GM23338 (cell line): Measurements from ENCODE around the gene L3MBTL4. TPM values are rescaled to one million over a fixed set of nuclear protein-coding genes. Genes with fewer than 3 reads are reported as not detected.

Experiments used
- ATAC-seq: fragments of 200-7000 bp; cut with Tn5 transposase; 3 replicates; pipeline ENCODE4 v1.9.1; 2020
- DNase-seq: peaks from one replicate; pipeline ENCODE4 v3.0.0-alpha.2; 2015; ENCODE audit warnings: low spot score
- H2AFZ ChIP-seq: fragments of 200-600 bp; sonication (generic); 2 replicates; pipeline ENCODE4 v1.8.0; 2016; ENCODE audit warnings: antibody characterized with exemption, mild to moderate bottlenecking, moderate library complexity
- H3F3A ChIP-seq: fragments of 200-600 bp; sonication (generic); replicated peaks from 2 replicates; pipeline ENCODE4 v1.8.0; 2017; ENCODE audit warnings: antibody characterized with exemption, mixed run types, low read depth
- H3K27ac ChIP-seq: fragments of 200-600 bp; sonication (generic); 2 replicates; pipeline ENCODE4 v1.6.1; 2016; ENCODE audit warnings: low read depth
- H3K27me3 ChIP-seq: fragments of 200-600 bp; sonication (generic); 2 replicates; pipeline ENCODE4 v1.8.0; 2016; ENCODE audit warnings: mild to moderate bottlenecking, mixed run types, moderate library complexity; ENCODE audit not compliant: insufficient read depth
- H3K36me3 ChIP-seq: fragments of 200-600 bp; sonication (generic); 2 replicates; pipeline ENCODE4 v1.8.0; 2016; ENCODE audit warnings: mild to moderate bottlenecking; ENCODE audit not compliant: insufficient read depth
- H3K4me1 ChIP-seq: fragments of 200-600 bp; sonication (generic); 2 replicates; pipeline ENCODE4 v1.8.0; 2016; ENCODE audit warnings: mild to moderate bottlenecking, moderate library complexity; ENCODE audit not compliant: insufficient read depth
- H3K4me2 ChIP-seq: fragments of 200-600 bp; sonication (generic); 2 replicates; pipeline ENCODE4 v1.7.1; 2017; ENCODE audit warnings: mixed run types
- H3K4me3 ChIP-seq: fragments of 200-600 bp; sonication (generic); 2 replicates; pipeline ENCODE4 v1.6.1; 2016; ENCODE audit warnings: mixed run types
- H3K79me2 ChIP-seq: fragments of 200-600 bp; sonication (generic); replicated peaks from 2 replicates; pipeline ENCODE4 v1.8.0; 2017; ENCODE audit warnings: mild to moderate bottlenecking; ENCODE audit not compliant: insufficient read depth
- H3K9me2 ChIP-seq: fragments of 200-600 bp; sonication (generic); 2 replicates; pipeline ENCODE4 v1.8.0; 2017; ENCODE audit not compliant: insufficient read depth
- H4K20me1 ChIP-seq: fragments of 200-600 bp; sonication (generic); replicated peaks from 2 replicates; pipeline ENCODE4 v1.8.0; 2017; ENCODE audit warnings: mild to moderate bottlenecking; ENCODE audit not compliant: insufficient read depth
- H3K27ac Mint-ChIP-seq: 2 replicates; pipeline ENCODE4 v1.8.0; 2020; ENCODE audit warnings: inconsistent platforms, mild to moderate bottlenecking, moderate library complexity, mixed read lengths
- H3K27me3 Mint-ChIP-seq: 3 replicates; pipeline ENCODE4 v1.8.0; 2022; ENCODE audit warnings: low read depth, mild to moderate bottlenecking, moderate library complexity, mixed read lengths, inconsistent platforms; ENCODE audit not compliant: insufficient read depth, poor library complexity
- H3K36me3 Mint-ChIP-seq: 3 replicates; pipeline ENCODE4 v1.8.0; 2021; ENCODE audit warnings: low read depth, mild to moderate bottlenecking, inconsistent platforms, moderate library complexity, mixed read lengths
- H3K4me1 Mint-ChIP-seq: 3 replicates; pipeline ENCODE4 v1.8.0; 2020; ENCODE audit warnings: mild to moderate bottlenecking, inconsistent platforms, mixed read lengths
- H3K4me3 Mint-ChIP-seq: 3 replicates; pipeline ENCODE4 v1.8.0; 2021; ENCODE audit warnings: moderate library complexity, mild to moderate bottlenecking, inconsistent platforms, mixed read lengths
- H3K9me3 Mint-ChIP-seq: 3 replicates; pipeline ENCODE4 v1.8.0; 2020; ENCODE audit warnings: moderate library complexity, mild to moderate bottlenecking, inconsistent platforms, mixed read lengths
- CTCF ChIP-seq, 2 experiments: fragments of 200-600 bp in 1 of 2; sonication (generic) in 1 of 2; conservative IDR thresholded peaks; 2 replicates each; pipeline versions ENCODE4 v1.5.1 to v1.6.1; 2016 to 2017; ENCODE audit warnings: antibody characterized with exemption in 2 of 2, low read depth in 2 of 2, mild to moderate bottlenecking in 2 of 2, moderate library complexity in 1 of 2
- EZH2 ChIP-seq: fragments of 200-600 bp; sonication (generic); IDR thresholded peaks from one replicate; pipeline ENCODE4 v1.8.0; 2017; ENCODE audit warnings: antibody characterized with exemption, mild to moderate bottlenecking, low read depth; ENCODE audit not compliant: unreplicated experiment
- EZH2phosphoT487 ChIP-seq: fragments of 200-600 bp; sonication (generic); IDR thresholded peaks from one replicate; pipeline ENCODE4 v1.8.1; 2018; ENCODE audit warnings: antibody characterized with exemption; ENCODE audit not compliant: unreplicated experiment
- JUNB ChIP-seq: IDR thresholded peaks from one replicate; pipeline ENCODE4 v1.6.1; 2016; ENCODE audit warnings: antibody characterized with exemption; ENCODE audit not compliant: unreplicated experiment
- NANOG ChIP-seq: IDR thresholded peaks from 2 replicates; pipeline ENCODE4 v1.6.1; 2016; ENCODE audit warnings: antibody characterized with exemption, borderline replicate concordance
- ZNF331 ChIP-seq: fragments of 250-450 bp; sonication (Bioruptor Pico); IDR thresholded peaks from 2 replicates; pipeline ENCODE4 v1.5.0; 2020; ENCODE audit warnings: low read depth, mild to moderate bottlenecking, moderate library complexity
- polyA plus RNA-seq: library from polyadenylated mRNA; unstranded; fragments of >200 nt; fragmentation: Nextera tagmentation; extraction: Ambion mirVana; gene quantifications from 2 replicates; pipeline ENCODE4 v1.2.1, GENCODE V29; 2016
- total RNA-seq: library from RNA; depleted of rRNA; stranded (reverse); fragments of >200 nt; shearing (Covaris generic); gene quantifications from 2 replicates; pipeline ENCODE4 v1.2.3, GENCODE V29; 2014
- TF ChIP-seq, protein P1 (sequence below): fragments of 250-450 bp; sonication (Bioruptor Pico); IDR thresholded peaks from 2 replicates; pipeline ENCODE4 v1.5.0; 2020; ENCODE audit warnings: mild to moderate bottlenecking, moderate library complexity

Gene L3MBTL4
- total and polyA plus RNA-seq, 2 experiments from 2014 or later, result 0.48 to 2.8 TPM

GRCh38 chr18:6004119-6004518, 410.6 kb downstream of the L3MBTL4 start:
- 0 out of 2 replicates have a peak, but pooled peaks cover 4% of the 10 kb centered on the region for H3K9me2 ChIP-seq

GRCh38 chr18:6001867-6002266, 412.8 kb downstream of the L3MBTL4 start:
- Histone ChIP-seq H3K36me3 (no peaks in the 10 kb centered on the region; the same call in 1 of the 2 replicates), H3K4me2 (no peak overlapping the region), H4K20me1 (no peaks in the 10 kb centered on the region), H3K9me2 (no peaks in the 10 kb centered on the region), H3K27me3 (no peaks in the 10 kb centered on the region), H3K4me1 (peaks cover 15% of the 10 kb centered on the region), H2AFZ (no peak overlapping the region), H3K27ac (no peak overlapping the region), H3K4me3 (no peak overlapping the region), H3K79me2 (no peaks in the 10 kb centered on the region), H3F3A (no peaks in the 10 kb centered on the region)
- ATAC-seq (no peak), DNase-seq (no peak)
- Mint-ChIP-seq H3K9me3 (peaks cover 10% of the 10 kb centered on the region; the same call in 1 of the 3 replicates), H3K36me3 (no peaks in the 10 kb centered on the region), H3K27ac (no peak overlapping the region; the same call in 1 of the 2 replicates), H3K4me1 (peaks cover 17% of the 10 kb centered on the region), H3K4me3 (no peak overlapping the region), H3K27me3 (no peaks in the 10 kb centered on the region)
- TF ChIP-seq JUNB (no peak), EZH2phosphoT487 (no peak), EZH2 (no peak), NANOG (no peak), ZNF331 (CRISPR knock-in tag) (no peak), CTCF (conservative IDR thresholded peaks at IDR 0.05; ENCODE audit: low read depth in 2 of 2) (no peak)
- TF ChIP-seq, protein P1, sequence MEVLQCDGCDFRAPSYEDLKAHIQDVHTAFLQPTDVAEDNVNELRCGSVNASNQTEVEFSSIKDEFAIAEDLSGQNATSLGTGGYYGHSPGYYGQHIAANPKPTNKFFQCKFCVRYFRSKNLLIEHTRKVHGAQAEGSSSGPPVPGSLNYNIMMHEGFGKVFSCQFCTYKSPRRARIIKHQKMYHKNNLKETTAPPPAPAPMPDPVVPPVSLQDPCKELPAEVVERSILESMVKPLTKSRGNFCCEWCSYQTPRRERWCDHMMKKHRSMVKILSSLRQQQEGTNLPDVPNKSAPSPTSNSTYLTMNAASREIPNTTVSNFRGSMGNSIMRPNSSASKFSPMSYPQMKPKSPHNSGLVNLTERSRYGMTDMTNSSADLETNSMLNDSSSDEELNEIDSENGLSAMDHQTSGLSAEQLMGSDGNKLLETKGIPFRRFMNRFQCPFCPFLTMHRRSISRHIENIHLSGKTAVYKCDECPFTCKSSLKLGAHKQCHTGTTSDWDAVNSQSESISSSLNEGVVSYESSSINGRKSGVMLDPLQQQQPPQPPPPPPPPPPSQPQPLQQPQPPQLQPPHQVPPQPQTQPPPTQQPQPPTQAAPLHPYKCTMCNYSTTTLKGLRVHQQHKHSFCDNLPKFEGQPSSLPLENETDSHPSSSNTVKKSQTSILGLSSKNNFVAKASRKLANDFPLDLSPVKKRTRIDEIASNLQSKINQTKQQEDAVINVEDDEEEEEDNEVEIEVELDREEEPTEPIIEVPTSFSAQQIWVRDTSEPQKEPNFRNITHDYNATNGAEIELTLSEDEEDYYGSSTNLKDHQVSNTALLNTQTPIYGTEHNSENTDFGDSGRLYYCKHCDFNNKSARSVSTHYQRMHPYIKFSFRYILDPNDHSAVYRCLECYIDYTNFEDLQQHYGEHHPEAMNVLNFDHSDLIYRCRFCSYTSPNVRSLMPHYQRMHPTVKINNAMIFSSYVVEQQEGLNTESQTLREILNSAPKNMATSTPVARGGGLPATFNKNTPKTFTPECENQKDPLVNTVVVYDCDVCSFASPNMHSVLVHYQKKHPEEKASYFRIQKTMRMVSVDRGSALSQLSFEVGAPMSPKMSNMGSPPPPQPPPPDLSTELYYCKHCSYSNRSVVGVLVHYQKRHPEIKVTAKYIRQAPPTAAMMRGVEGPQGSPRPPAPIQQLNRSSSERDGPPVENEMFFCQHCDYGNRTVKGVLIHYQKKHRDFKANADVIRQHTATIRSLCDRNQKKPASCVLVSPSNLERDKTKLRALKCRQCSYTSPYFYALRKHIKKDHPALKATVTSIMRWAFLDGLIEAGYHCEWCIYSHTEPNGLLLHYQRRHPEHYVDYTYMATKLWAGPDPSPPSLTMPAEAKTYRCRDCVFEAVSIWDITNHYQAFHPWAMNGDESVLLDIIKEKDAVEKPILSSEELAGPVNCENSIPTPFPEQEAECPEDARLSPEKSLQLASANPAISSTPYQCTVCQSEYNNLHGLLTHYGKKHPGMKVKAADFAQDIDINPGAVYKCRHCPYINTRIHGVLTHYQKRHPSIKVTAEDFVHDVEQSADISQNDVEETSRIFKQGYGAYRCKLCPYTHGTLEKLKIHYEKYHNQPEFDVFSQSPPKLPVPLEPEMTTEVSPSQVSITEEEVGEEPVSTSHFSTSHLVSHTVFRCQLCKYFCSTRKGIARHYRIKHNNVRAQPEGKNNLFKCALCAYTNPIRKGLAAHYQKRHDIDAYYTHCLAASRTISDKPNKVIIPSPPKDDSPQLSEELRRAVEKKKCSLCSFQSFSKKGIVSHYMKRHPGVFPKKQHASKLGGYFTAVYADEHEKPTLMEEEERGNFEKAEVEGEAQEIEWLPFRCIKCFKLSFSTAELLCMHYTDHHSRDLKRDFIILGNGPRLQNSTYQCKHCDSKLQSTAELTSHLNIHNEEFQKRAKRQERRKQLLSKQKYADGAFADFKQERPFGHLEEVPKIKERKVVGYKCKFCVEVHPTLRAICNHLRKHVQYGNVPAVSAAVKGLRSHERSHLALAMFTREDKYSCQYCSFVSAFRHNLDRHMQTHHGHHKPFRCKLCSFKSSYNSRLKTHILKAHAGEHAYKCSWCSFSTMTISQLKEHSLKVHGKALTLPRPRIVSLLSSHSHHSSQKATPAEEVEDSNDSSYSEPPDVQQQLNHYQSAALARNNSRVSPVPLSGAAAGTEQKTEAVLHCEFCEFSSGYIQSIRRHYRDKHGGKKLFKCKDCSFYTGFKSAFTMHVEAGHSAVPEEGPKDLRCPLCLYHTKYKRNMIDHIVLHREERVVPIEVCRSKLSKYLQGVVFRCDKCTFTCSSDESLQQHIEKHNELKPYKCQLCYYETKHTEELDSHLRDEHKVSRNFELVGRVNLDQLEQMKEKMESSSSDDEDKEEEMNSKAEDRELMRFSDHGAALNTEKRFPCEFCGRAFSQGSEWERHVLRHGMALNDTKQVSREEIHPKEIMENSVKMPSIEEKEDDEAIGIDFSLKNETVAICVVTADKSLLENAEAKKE (CRISPR knock-in tag), result no peak

More at GRCh38 chr18:6004119-6004518, 410.6 kb downstream of the L3MBTL4 start:
- H3K36me3 Mint-ChIP-seq, result no peaks in the 10 kb centered on the region
- 0 out of 3 replicates have a peak, but pooled peaks cover 3% of the 10 kb centered on the region for H3K4me1 Mint-ChIP-seq
- Histone ChIP-seq H3K4me3 (no peak overlapping the region), H3F3A (no peaks in the 10 kb centered on the region), H3K27me3 (no peaks in the 10 kb centered on the region), H4K20me1 (no peaks in the 10 kb centered on the region), H3K27ac (no peak overlapping the region), H3K4me2 (no peak overlapping the region), H2AFZ (no peak overlapping the region), H3K79me2 (no peaks in the 10 kb centered on the region), H3K36me3 (no peaks in the 10 kb centered on the region; the same call in 1 of the 2 replicates), H3K4me1 (no peaks in the 10 kb centered on the region)
- ATAC-seq, result no peak
- H3K27ac Mint-ChIP-seq, result no peak overlapping the region
- peaks cover 10% of the 10 kb centered on the region; the same call in 1 of the 3 replicates for H3K9me3 Mint-ChIP-seq
- DNase-seq, result no peak
- H3K4me3 Mint-ChIP-seq, result no peak overlapping the region
- no peak for TF ChIP-seq ZNF331 (CRISPR knock-in tag)
- no peak for TF ChIP-seq CTCF (conservative IDR thresholded peaks at IDR 0.05; ENCODE audit: low read depth in 2 of 2)
- peaks cover 2% of the 10 kb centered on the region for H3K27me3 Mint-ChIP-seq
